Suppressor macrophage treated with lipopolysaccharide for 4 hours (primary cell): ENCODE results near the gene KCNK18.

ENCODE experiments used
- DNase-seq: peaks from one replicate; pipeline ENCODE4 v3.0.0-alpha.2; 2020

The KCNK18 gene

DNA sequence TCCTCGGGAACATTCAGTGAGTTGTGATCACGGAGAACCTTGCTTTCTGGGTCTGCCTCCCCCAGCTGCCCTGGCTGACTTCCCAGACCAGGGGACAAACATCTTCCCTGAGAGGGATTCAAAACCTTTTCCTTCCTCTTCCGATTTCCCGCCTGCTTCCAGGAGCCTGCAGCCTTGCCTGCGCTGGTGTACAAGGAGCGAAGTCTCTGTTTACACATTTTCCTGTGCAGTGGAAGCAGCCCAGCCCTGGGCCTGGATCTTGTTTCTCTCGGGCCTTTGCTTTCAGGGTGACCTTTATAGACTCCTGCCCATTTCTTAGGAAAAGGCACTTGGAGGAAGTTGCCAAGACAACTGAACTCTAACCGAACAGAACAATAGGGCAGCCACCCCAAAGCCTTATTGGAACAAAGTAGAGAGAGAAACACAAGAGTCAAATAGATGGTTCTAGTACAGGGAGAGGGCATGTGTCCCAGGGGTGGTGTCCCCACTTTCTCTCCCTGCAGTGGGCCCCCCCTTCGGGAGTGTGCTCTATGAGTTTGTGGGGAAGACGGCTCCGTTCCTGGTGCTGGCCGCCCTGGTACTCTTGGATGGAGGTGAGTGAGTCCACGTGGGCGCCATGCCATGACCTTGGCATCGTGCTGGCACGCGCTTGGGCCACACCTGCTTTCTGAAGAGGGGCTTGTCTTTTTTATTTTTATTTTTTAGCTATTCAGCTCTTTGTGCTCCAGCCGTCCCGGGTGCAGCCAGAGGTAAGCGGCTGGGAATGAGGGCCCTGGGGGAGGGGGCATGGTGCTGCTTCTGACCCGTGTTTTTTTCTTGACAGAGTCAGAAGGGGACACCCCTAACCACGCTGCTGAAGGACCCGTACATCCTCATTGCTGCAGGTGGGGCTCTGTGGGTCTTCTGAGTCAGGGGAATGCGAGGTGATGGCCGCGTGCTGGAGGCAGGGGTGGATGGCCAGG is 57.8 kb downstream of the KCNK18 start:
- DNase-seq, result no peak

DNA sequence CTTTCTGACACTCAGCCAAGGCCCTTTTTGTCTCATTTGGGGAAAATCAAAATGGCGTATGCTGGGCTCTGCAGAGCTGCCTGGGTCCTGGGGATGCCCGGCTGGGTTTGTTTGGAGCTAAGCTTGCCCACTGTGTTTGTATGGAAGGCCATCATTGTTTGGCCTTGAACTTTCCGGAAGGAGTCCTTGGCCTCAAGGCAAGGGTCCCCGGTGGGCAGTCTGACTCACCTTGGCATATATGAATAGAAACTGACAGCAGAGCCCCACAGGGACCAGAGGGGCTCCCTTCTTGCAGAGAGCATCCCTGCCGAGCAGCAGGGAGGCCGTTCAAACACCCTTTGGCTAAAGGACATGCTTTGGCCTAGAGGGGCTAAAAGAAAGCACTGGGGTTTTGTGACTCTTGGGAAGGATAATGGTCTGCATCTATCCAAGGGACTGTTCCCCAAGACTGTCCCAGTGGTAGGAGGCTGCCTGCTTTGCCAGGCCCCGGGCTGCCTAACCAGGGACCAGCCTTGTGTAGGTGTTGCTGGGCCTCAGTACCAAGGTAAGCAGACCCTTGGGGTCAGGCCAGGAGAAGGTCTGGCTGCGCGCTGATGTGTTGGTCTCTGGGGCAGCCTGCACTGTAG is 58.7 kb downstream of the KCNK18 start:
- no peak for DNase-seq

DNA sequence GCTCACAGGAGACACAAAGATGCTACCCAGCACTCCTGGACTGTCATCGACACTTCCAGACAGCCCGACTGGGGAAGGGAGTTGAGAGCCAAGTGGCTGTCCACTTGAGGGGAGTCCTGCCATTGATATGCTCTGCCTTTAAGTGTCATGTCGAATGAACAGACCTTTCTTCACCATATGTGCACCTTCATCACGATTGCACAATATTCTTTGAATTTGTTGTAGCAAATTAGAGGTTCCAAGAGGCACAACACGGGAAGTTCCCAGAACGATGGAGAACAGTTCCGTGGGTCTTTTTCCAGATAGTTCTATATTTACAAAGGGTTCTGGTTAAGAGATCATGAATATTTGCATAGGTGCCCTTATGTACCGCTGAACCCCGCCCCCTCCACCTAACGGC is 59.6 kb downstream of the KCNK18 start:
- no peak for DNase-seq

DNA sequence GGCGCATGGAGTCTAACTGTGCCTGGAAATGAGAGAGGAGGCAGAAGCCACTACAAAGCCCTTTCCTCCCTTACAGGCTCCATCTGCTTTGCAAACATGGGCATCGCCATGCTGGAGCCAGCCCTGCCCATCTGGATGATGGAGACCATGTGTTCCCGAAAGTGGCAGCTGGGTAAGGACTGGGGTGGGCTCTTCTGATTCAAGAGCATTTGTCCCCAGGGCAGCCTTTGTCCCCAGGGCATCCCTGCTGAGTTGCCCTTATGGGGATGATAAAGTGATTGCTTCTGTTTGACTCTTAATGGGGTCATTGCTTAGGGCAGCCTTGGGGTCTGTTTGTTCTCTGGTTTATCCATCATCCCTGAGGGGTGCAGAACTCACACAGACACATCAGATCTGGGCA is 60.4 kb downstream of the KCNK18 start:
- no peak for DNase-seq

DNA sequence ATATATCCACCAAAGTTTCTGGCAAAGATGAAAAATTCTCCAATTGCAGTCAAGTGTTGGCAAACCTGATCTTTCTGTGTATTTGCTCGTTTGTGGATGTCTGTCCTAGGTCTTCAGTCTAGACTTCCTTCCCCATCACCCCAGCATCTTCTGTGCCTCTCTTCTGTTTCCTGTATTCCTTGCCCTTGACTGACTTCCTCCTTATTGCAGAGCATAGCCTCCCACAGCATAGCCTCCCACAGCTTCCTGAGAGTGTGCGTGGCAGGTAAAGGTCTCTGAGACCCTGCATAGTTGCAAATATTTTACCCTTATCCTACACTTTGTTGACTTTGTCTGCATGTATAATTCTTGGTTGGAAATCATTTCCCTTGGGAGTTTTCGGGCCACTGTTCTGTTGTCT is 62.0 kb downstream of the KCNK18 start:
- DNase-seq, result peak; percentile 10
